HG03342 (cell line): ENCODE measurements around the gene EXOSC2.

Experiments
- ATAC-seq: cut with Tn5 transposase; IDR thresholded peaks from one replicate; pipeline ENCODE4 v1.9.1; 2021; ENCODE audit warnings: mild to moderate bottlenecking, moderate library complexity; ENCODE audit not compliant: unreplicated experiment

The EXOSC2 gene, protein sequence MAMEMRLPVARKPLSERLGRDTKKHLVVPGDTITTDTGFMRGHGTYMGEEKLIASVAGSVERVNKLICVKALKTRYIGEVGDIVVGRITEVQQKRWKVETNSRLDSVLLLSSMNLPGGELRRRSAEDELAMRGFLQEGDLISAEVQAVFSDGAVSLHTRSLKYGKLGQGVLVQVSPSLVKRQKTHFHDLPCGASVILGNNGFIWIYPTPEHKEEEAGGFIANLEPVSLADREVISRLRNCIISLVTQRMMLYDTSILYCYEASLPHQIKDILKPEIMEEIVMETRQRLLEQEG

DNA sequence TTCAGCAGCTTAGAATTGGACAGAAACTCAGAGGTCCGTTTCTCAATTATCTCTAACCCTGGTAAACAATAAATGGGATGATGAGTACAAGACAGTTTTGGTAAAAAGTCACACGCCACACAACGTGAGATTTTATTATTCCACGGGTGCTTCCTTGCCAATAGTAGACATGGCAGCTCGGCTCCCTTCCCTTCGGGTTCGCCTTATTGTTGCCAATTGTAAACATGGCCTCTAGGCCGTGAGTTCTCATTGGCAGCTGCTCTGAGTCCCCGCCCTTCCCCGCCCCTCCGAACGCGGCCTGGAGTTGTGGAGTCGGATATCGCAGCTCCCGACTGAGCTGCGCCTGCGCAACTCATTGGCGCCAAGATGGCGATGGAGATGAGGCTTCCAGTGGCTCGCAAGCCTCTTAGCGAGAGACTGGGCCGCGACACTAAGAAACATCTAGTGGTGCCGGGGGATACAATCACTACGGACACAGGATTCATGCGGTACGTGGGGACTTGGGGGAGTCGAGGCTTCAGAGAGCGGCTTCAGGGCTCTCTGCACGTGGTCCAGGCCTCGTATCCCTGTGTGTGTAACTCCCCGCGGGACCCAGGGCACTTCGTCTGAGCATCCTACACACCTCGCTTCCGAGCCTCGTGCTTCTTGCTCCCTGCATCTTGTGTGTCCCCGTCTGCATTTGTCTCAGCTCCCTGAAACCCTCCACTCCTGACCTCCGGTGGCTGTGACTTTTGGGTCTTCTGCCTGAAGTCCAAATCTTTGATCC, at the start of gene EXOSC2:
Gene EXOSC2, plus strand, starts transcription at position 355 of the 766 bp plus-strand sequence. Its CDS starts 12 bp downstream, at position 367.
- ATAC-seq, result peak; percentile 88

GRCh38 chr9:130651221-130651620, 42.4 kb upstream of the EXOSC2 start:
- ATAC-seq, result no peak

DNA sequence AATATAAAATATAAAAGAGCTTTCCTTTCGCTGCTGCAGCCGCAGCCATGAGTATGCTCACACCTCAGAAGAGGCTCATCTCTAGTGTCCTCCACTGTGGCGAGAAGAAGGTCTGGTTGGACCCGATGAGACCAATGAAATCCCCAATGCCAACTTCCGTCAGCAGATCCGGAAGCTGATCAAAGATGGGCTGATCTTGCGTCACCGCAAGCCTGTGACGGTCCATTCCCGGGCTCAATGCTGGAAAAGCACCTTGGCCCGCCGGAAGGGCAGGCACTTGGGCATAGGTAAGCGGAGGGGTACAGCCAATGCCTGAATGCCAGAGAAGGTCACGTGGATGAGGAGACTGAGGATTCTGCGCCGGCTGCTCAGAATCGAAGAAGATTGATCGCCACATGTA, 41.8 kb upstream of the EXOSC2 start:
- no peak for ATAC-seq

- ATAC-seq, result no peak
Measured at GRCh38 chr9:130654879-130655278, 38.7 kb upstream of the EXOSC2 start.

- no peak for ATAC-seq
Measured at GRCh38 chr9:130658893-130659698, 34.5 kb upstream of the EXOSC2 start.

DNA sequence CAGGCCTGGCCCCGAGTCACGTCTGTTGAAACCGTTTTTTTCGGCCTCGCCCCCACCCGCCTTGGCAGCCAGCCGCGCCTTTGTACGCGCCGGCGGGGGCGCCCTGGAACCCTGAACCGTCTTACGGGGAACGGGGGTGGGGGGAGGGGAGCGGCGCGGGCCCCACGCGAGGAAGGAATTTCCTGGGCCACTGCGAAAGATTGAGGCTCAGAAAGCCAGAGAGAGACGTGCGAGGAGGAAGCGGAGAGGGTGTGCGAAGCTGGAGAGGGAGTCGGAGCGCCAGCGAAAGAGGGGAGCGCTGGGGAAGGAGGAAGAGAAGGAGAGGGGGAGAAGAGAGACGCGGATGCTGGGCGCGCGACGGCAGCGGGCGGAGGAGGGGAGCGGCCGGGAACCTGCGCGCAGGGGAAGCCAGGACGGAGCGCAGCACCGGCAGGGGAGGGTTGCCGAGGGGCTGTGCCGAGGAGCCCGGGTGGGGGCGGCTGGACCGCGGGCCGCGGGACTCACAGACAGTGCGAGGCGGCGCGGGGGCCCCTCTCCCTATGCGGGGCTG, 33.8 kb upstream of the EXOSC2 start:
- ATAC-seq, result no peak

DNA sequence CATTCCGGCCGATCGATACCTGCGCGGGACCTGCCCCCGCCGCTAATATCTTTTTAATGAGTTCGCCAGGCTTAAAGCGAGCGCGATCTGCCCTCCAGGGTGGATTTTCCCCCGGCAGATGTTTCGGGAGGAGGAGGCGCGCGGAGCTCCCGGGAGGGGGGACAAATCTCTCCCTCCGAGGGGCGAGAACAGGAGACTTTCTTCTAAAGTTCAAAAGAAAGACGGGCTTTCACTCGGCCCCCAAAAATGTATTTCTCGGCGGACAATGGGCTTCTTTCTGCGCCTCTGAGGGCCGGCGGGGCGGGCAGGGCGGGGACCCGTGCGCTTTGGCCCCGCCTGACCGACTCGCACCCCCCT, 33.3 kb upstream of the EXOSC2 start:
- ATAC-seq, result no peak

DNA sequence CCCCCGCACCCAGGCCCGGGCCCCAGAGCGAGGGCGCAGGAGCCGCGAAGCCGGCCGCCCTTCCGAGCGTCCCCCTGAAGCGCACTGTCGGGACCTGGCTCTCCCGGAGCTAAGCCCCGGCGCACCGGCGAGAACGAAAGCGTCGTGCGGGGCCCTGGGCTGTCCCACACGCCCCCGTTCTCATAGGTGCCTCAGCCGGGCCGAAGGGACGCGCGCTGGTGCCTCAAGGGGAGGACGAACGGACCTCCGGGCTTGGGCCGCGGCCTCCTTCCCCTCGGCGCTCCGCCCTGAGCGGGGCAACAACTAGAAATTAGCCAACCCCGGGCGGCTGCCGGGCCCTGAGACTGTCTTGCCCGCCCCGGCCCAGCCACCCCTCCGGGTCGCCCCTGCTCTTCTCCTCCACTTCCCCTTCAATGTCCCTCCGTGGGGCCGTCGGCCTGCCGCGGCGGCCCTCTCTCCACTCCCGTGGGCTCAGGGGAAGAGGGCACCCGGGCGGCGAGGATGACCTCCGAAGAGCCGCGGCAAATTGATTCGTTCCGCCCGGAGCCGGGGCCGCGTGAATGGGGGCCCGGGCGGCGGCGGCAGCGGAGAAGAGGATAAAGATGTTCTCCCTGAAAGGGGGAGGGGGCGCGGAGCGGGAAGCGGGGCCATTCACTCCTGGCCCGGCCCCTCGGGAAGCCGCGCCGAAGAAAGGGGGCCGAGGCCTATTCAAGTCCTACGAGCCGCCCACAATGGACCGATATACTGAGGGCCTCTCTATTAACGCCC, 32.7 kb upstream of the EXOSC2 start:
- ATAC-seq, result no peak

- ATAC-seq, result no peak
Measured at GRCh38 chr9:130661451-130662098, 32.0 kb upstream of the EXOSC2 start.

DNA sequence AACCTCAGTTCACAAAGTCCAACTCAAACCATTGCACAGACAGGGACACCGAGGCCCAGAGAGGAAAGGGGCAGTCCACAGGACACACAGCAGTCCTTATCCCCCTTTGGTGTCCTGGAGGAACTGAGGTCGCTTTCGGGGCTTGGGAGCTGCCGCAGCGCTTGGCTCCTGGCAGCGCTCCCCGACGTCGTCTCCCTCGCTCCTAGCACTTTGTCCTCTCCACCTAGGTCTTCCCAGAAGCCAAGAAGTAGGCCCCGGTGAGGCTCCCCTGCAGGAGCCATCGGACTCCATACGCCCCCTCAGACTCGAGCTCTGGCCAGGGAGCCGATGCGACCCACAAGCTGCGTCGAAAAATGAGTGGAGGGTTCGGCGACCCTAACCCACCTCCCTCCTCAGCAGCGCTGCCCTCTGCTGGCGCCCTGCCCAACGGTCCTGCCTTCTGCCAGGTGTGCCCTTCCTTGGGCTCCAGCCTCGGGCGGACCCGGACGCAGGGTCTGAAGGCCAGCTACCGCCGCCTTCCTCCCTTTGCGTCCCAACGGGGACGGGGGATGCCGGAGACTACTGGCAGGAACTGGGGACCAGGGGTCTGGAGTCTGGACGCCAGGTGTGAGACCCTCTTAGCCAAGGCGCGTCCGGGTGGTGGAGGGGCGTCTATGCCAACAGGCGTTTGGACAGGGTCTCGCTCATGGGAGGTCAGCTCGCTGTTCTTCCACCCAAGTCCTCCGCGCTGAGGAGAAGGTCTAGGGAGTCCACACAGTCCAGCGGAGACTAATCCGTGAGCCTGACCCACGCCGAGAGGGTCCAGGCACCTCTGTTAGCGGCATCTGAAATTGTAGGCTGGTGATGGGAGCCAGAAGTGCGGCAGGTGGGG, 31.2 kb upstream of the EXOSC2 start:
- ATAC-seq, result no peak

- no peak for ATAC-seq
Measured at GRCh38 chr9:130662970-130663257, 30.7 kb upstream of the EXOSC2 start.

- no peak for ATAC-seq
Measured at GRCh38 chr9:130663258-130663976, 30.2 kb upstream of the EXOSC2 start.

- no peak for ATAC-seq
Measured at GRCh38 chr9:130663977-130664250, 29.7 kb upstream of the EXOSC2 start.

DNA sequence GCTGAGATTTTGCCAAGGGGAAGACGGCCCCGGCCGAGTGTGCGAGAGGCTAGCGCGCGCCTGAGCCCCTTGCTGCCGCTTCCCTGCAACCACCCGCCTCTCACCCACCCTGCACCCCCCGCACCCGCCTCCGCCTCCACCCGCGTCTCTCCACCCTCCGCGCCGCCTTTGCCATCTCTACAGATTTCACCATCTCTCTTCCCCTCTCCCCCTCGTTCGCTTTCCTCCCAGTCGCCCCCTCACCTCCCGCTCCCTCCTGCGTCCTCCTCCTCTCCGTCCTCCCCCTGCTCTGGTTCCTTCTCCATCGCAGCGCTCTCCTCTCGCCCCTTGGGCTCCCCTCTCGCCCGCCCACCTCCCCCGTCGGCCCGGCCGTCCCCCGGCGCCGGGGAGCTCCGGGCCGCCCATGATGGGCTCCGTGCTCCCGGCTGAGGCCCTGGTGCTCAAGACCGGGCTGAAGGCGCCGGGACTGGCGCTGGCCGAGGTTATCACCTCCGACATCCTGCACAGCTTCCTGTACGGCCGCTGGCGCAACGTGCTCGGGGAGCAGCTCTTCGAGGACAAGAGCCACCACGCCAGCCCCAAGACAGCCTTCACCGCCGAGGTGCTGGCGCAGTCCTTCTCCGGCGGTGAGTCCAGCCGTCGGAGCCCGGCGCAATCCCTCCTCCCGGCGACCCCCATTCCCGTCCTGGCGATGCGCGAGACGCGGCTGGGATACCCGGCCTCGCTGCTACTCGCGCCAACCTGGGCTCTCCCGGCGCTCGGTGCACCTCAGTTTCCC, 29.1 kb upstream of the EXOSC2 start, which contains the start of gene PRDM12:
Gene PRDM12, plus strand, starts transcription at position 344 of the 778 bp plus-strand sequence. Its CDS starts 60 bp downstream, at position 404.
- ATAC-seq, result no peak

DNA sequence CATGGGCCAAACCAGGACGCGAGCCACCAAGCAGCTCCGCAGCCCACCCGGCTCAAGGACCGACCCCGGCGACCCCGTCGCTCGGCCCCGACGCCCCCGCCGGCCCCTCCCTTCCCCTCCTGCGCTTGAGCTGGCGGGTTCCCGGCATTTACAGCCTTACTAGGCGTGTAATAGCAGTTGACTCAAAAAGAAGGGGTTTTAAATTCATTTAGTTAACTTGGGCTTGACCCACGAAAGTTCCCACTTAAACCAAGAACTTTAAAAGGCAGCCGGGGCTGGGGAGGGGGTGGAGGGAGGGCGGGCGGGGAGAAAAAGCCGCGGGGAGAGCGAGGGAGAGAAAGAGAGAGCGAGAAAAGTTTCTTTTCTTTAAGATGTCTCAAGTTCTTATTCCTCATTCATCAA, 28.6 kb upstream of the EXOSC2 start:
- ATAC-seq, result no peak

DNA sequence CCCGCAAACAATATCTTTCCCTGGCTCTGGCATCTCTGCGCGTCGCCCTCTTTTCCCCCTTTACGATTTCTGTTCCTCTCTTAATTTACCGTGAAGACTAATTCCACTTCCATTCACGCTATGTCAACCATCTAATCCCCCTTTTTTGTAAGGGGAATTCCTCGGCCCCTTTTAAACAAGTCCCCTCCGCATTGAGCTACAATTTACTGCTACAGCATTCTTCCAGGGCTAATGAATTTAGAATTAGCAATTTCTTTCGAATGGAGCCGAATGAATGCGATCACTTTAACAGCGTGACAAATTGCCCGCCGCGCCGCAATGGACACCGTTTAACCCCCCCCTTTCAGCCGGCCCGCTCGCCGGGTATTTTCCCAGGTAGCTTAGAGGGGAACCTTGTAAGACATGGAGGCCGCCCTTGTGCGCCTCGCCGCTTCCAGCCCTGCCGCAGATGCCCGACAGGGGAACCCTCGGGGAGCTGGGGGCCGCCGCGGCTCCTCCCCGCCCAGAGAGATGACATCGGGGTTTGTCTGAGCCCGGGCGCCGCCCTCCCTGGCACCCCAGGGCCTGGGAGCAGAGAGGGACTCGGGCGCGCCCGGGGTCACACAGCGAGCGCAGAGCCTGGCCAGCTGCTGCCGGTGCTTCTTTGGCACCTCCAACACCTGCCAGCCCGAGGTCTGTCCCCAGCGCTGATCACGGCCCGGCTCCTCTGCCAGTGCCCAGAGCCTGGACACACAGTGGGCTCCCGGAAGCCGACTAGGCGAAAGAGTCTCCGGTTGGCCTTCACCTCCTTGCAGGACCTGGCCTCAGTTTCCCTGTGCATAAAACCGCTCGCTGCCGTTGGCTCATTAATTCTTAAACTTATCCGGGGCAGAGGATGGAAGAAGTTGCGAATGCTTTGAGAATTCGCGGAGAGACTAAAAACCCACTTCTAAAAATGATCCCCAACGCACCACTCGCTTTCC, 27.9 kb upstream of the EXOSC2 start:
- ATAC-seq, result no peak
